Right lobe of liver (tissue), 6 donors: ENCODE data around the gene SLC35F4. TPM values are rescaled to one million over a fixed set of nuclear protein-coding genes. Genes with fewer than 3 reads are reported as not detected.
"Not testable (repeated sequence)": the region's sequence is repeated elsewhere in the genome, so short reads cannot be mapped to it uniquely, and the experiment has no call there.

Experiments used
- ATAC-seq, 4 donors: fragments of 200-7000 bp; cut with Tn5 transposase; one replicate each; pipeline ENCODE4 v1.9.1; 2020; ENCODE audit warnings: mild to moderate bottlenecking in 4 of 4, moderate library complexity in 4 of 4
- DNase-seq, 3 donors: peaks; one replicate each; pipeline ENCODE4 v3.0.0-alpha.2; 2020
- H3K27ac ChIP-seq, 3 donors: fragments of 200-600 bp; one replicate each; pipeline ENCODE4 v1.8.0; 2022
- H3K27me3 ChIP-seq, 2 donors: fragments of 200-600 bp; one replicate each; pipeline ENCODE4 v1.8.0; 2022
- H3K36me3 ChIP-seq, 4 donors: fragments of 200-600 bp; sonication (generic) in 1 of 4; one replicate each; pipeline versions ENCODE4 v1.5.1 to v1.8.0; 2017 to 2022; ENCODE audit warnings: control low read depth in 1 of 4
- H3K4me1 ChIP-seq, 4 donors: fragments of 200-600 bp; sonication (generic) in 1 of 4; one replicate each; pipeline versions ENCODE4 v1.5.1 to v1.8.0; 2017 to 2022; ENCODE audit warnings: control low read depth in 1 of 4
- H3K4me3 ChIP-seq, 3 donors: fragments of 200-600 bp; one replicate each; pipeline ENCODE4 v1.8.0; 2022
- H3K9me3 ChIP-seq, 4 donors: fragments of 200-600 bp; sonication (generic) in 1 of 4; one replicate each; pipeline versions ENCODE4 v1.5.1 to v1.8.0; 2017 to 2022; ENCODE audit warnings: control low read depth in 1 of 4
- POLR2A ChIP-seq: fragments of 450-650 bp; IDR thresholded peaks from one replicate; pipeline ENCODE4 v1.6.1; 2017; ENCODE audit warnings: antibody characterized with exemption, mild to moderate bottlenecking
- WGBS: methylation state at CpG from one replicate; pipeline ENCODE4 v1.1.6; 2018; ENCODE audit warnings: low coverage, low lambda C conversion rate; ENCODE audit not compliant: insufficient coverage; ENCODE audit errors: missing lambda C conversion rate; 5-methylcytosine and 5-hydroxymethylcytosine counted together
- intact Hi-C, 2 donors: fragments of 100-400 bp; cut with DNase I; formaldehyde crosslinking; loops; one replicate each; pipeline versions ENCODE4 v1.11.2 to v1.14.1; 2022
- total RNA-seq, 6 experiments: library from RNA; depleted of rRNA in 2 of 6; stranded (reverse); fragments of >200 nt in 2 of 6; fragmentation: NEBNext Ultra II Directional in 3 of 6; extraction: Animal tissue kit (Norgen Biotek cat#: 25700) in 3 of 6; gene quantifications; one replicate each; pipeline versions ENCODE4 v1.1.0 to v1.2.4, GENCODE V29; 2016 to 2023
- TF ChIP-seq, protein P1 (sequence below), 4 donors: fragments of 200-600 bp in 3 of 4; fragments of 450-650 bp in 1 of 4; IDR thresholded peaks; one replicate each; pipeline versions ENCODE4 v1.5.1 to v1.8.0; 2016 to 2022; ENCODE audit warnings: antibody characterized with exemption in 4 of 4, mild to moderate bottlenecking in 2 of 4
- donor health status: DM: no; HTN: yes; CAD: no.
- donor health status: DM: no; HTN: no; CAD: no.
- donor health status: DM: no; HTN: no; CAD: no.
- donor health status: DM: no; HTN: yes; CAD: no.
- donor health status: DM: no; HTN: yes; CAD: no.

Gene SLC35F4
- total RNA-seq, 6 experiments from 2014 or later = not detected

- WGBS = 70% methylated on average over 2 of the region's 2 CpGs
- H3K4me1 ChIP-seq = no peaks in the 10 kb centered on the region
- no peaks in the 10 kb centered on the region for H3K36me3 ChIP-seq
- no peak overlapping the region for H3K27ac ChIP-seq
- no peak for TF ChIP-seq POLR2A
- TF ChIP-seq, protein P1, sequence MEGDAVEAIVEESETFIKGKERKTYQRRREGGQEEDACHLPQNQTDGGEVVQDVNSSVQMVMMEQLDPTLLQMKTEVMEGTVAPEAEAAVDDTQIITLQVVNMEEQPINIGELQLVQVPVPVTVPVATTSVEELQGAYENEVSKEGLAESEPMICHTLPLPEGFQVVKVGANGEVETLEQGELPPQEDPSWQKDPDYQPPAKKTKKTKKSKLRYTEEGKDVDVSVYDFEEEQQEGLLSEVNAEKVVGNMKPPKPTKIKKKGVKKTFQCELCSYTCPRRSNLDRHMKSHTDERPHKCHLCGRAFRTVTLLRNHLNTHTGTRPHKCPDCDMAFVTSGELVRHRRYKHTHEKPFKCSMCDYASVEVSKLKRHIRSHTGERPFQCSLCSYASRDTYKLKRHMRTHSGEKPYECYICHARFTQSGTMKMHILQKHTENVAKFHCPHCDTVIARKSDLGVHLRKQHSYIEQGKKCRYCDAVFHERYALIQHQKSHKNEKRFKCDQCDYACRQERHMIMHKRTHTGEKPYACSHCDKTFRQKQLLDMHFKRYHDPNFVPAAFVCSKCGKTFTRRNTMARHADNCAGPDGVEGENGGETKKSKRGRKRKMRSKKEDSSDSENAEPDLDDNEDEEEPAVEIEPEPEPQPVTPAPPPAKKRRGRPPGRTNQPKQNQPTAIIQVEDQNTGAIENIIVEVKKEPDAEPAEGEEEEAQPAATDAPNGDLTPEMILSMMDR (IDR thresholded peaks at IDR 0.05) = no peak
- H3K9me3 ChIP-seq = no peaks in the 10 kb centered on the region
- no peak for DNase-seq
- H3K27me3 ChIP-seq = peaks cover 0 to 5% of the 10 kb centered on the region in 2 donors
- no peak overlapping the region for H3K4me3 ChIP-seq
- no peak for ATAC-seq
- intact Hi-C loops = no loop called here
Observed at GRCh38 chr14:57760896-57761295, 105.0 kb downstream of the SLC35F4 start.

- Histone ChIP-seq H3K9me3 (no peaks in the 10 kb centered on the region), H3K4me3 (no peak overlapping the region), H3K27ac (no peak overlapping the region), H3K36me3 (no peaks in the 10 kb centered on the region), H3K27me3 (peaks cover 0 to 5% of the 10 kb centered on the region in 2 donors), H3K4me1 (no peaks in the 10 kb centered on the region)
- intact Hi-C loops = no loop called here
- ATAC-seq = no peak
- TF ChIP-seq, protein P1 (IDR thresholded peaks at IDR 0.05) = no peak
- no peak for TF ChIP-seq POLR2A
- WGBS = 0% methylated on average over 1 of the region's 6 CpGs
- DNase-seq = no peak
Observed at GRCh38 chr14:57755018-57755521, 110.8 kb downstream of the SLC35F4 start.

DNA sequence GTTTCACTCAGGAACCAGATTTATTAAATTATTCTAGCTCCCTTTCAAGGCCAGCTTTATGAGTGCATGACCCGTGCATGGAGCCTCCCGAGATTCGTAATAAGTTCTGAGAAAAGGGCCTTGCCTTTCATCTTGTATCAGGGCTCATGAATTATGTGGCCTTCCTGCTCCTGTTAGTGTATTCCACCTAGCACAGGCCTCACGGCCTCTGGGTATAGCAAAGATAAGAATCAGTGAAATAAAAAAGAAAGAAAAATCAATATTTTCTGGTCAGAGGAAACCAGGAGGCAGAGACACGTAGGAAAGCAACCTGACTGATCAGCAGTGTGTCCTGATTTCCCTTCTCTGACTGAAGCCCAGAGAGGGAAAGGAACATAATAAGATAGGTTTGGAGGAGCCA, 111.4 kb downstream of the SLC35F4 start:
- H3K9me3 ChIP-seq = no peaks in the 10 kb centered on the region
- no peak overlapping the region for H3K4me3 ChIP-seq
- no peaks in the 10 kb centered on the region for H3K36me3 ChIP-seq
- no peak overlapping the region for H3K27ac ChIP-seq
- TF ChIP-seq POLR2A = no peak
- TF ChIP-seq, protein P1 (IDR thresholded peaks at IDR 0.05) = no peak
- DNase-seq (no peak), ATAC-seq (no peak)
- intact Hi-C loops = no loop called here
- WGBS = 66% methylated on average over 5 of the region's 5 CpGs
- H3K4me1 ChIP-seq = no peaks in the 10 kb centered on the region
- H3K27me3 ChIP-seq = peaks cover 0 to 4% of the 10 kb centered on the region in 2 donors

DNA sequence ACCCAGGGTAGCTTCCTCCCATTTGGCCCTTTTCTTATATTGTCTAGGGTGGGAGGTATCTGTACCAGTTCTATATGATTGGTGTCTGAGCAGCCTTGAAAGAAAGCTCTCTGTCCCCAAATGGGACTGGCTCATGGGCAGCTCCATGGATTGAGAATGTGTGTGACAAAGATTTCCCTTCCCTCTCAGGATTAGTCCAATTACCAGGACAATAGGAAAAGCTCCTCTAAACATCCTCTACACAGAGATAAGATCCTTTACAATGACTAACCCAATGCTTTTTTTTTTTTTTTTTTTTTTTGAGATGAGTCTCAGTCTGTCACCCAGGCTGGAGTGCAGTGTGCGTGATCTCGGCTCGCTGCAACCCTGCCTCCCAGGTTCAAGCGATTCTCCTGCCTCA, 112.1 kb downstream of the SLC35F4 start:
- H3K27ac ChIP-seq = no peak overlapping the region
- intact Hi-C loops = no loop called here
- 85% methylated on average over 4 of the region's 4 CpGs for WGBS

DNA sequence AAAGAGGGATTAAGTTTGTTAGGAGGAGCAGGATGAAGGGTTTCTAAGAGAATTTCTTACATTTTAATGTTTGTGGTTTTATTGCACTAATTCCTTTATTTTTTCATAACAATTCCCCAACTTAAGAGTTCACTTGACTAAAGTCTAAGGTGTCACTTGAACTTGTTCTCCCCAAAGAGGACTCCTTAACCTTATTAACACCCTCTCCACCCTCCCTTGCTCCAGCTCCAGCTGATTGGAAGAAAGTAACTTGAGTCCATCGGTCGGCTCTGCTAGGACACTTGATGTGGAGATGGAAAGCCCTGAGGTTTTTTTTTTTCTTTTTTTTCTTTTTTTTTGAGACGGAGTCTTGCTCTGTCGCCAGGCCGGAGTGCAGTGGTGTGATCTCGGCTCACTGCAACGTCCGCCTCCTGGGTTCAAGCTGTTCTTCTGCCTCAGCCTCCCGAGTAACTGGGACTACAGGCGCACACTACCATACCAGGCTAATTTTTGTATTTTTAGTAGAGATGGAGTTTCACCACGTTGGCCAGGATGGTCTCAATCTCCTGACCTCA, 113.7 kb downstream of the SLC35F4 start:
- H3K4me1 ChIP-seq, H3K27ac ChIP-seq, H3K4me3 ChIP-seq, intact Hi-C loops, H3K9me3 ChIP-seq, H3K27me3 ChIP-seq, DNase-seq, H3K36me3 ChIP-seq, ATAC-seq: not testable (repeated sequence)
- 66% methylated on average over 11 of the region's 11 CpGs for WGBS

More for the DNA sequence above, 112.1 kb downstream of the SLC35F4 start:
- no peaks in the 10 kb centered on the region for H3K9me3 ChIP-seq
- H3K27me3 ChIP-seq = no peaks in the 10 kb centered on the region
- TF ChIP-seq, protein P1 (IDR thresholded peaks at IDR 0.05) = no peak
- no peak for TF ChIP-seq POLR2A
- H3K36me3 ChIP-seq = no peaks in the 10 kb centered on the region
- H3K4me3 ChIP-seq = no peak overlapping the region
- H3K4me1 ChIP-seq = no peaks in the 10 kb centered on the region
- DNase-seq (no peak), ATAC-seq (no peak)
